Measurements from ENCODE around the gene CCDC68. TPM values are rescaled to one million over a fixed set of nuclear protein-coding genes. Genes with fewer than 3 reads are reported as not detected.

The CCDC68 gene
- total and polyA plus RNA-seq, 2 of the 4 experiments (the other 2 are of a cell fraction) = 0.46 to 0.54 TPM

- no CpG with 5 or more reads among the region's 2 CpGs for WGBS, 2 experiments (ENCODE audit: extremely low coverage in 2 of 2, insufficient read length in 1 of 2)
- H4K8ac ChIP-seq (ENCODE audit: low read depth in 2 of 2, low read length in 2 of 2) = no peak overlapping the region
- H2AK5ac ChIP-seq (ENCODE audit: low read depth, low read length) = no peak overlapping the region
- no peaks in the 10 kb centered on the region for H4K20me1 ChIP-seq (ENCODE audit: insufficient read depth, low read length)
- H2BK120ac ChIP-seq (ENCODE audit: low read depth, low read length) = no peak overlapping the region
- no peak overlapping the region for H3K4me2 ChIP-seq (ENCODE audit: low read depth, low read length)
- no peak overlapping the region for H4K5ac ChIP-seq (ENCODE audit: low read depth, low read length)
- H3K27me3 ChIP-seq (ENCODE audit: control insufficient read depth, insufficient read depth, low read length) = no peaks in the 10 kb centered on the region
- no peak overlapping the region for H2AFZ ChIP-seq (replicated peaks; ENCODE audit: low read length, poor library complexity)
- no peak overlapping the region for H3K4me3 ChIP-seq (ENCODE audit: insufficient read depth, low read depth, low read length)
- dilution Hi-C loops (cut with HindIII; ENCODE audit: low sequenced_read_pairs, unreplicated experiment) = no loop called here
- in situ Hi-C loops (cut with MboI; ENCODE audit: low sequenced_read_pairs) = no loop called here
- peaks cover 3% of the 10 kb centered on the region for H3K36me3 ChIP-seq (ENCODE audit: control insufficient read depth, insufficient read depth, low read length)
- ChIA-PET CTCF (no interaction called here), POLR2A (ENCODE audit: unreplicated experiment) (no interaction called here)
- no peak for ATAC-seq (ENCODE audit: low read depth)
- no peaks in the 10 kb centered on the region; the same call in 1 of the 2 replicates for H3K9me1 ChIP-seq (ENCODE audit: insufficient read depth, low read length)
- intact Hi-C loops (cut with micrococcal nuclease) = no loop called here
- no peak overlapping the region for H2BK5ac ChIP-seq (ENCODE audit: low read depth, low read length, poor library complexity, severe bottlenecking)
- no peak overlapping the region for H3K27ac ChIP-seq (ENCODE audit: insufficient read depth, low read length)
- H3K9me3 ChIP-seq (ENCODE audit: control insufficient read depth, insufficient read depth, low read length) = no peaks in the 10 kb centered on the region
- H2AK9ac ChIP-seq (replicated peaks; ENCODE audit: low read depth, low read length, poor library complexity) = no peak overlapping the region
- DNase-seq = no peak
- H2BK15ac ChIP-seq (ENCODE audit: low read depth, low read length) = no peak overlapping the region
- no TSS peak for BruUV-seq (replicated peaks)
- H2BK20ac ChIP-seq (ENCODE audit: low read depth, low read length) = no peak overlapping the region
- H3K9ac ChIP-seq (ENCODE audit: low read depth, low read length) = no peak overlapping the region
- H3K4ac ChIP-seq (ENCODE audit: low read depth, low read length) = no peak overlapping the region
- no peaks in the 10 kb centered on the region for H3K79me1 ChIP-seq (ENCODE audit: low read depth in 1 of 2, low read length in 2 of 2)
- H3K14ac ChIP-seq (replicated peaks; ENCODE audit: low read depth, low read length) = no peak overlapping the region
- no peak for TF ChIP-seq RFX5 (IDR thresholded peaks at IDR 0.05; ENCODE audit: low read depth, low read length)
- TF ChIP-seq RCOR1 (IDR thresholded peaks at IDR 0.05; ENCODE audit: insufficient replicate concordance, low read length) = no peak
- TF ChIP-seq MAFK (IDR thresholded peaks at IDR 0.05; ENCODE audit: low read depth, low read length) = no peak
- TF ChIP-seq CTCF (conservative IDR thresholded peaks at IDR 0.05; ENCODE audit: low read depth, low read length) = no peak
- TF ChIP-seq MAZ (IDR thresholded peaks at IDR 0.05; ENCODE audit: borderline replicate concordance, low read depth, low read length) = no peak
- TF ChIP-seq RAD21 (IDR thresholded peaks at IDR 0.05; ENCODE audit: low read length) = no peak
- no peak for TF ChIP-seq CHD1 (IDR thresholded peaks at IDR 0.05; ENCODE audit: low read depth, low read length)
- TF ChIP-seq MXI1 (IDR thresholded peaks at IDR 0.05; ENCODE audit: borderline replicate concordance, low read depth, low read length) = no peak
- TF ChIP-seq POLR2A (IDR thresholded peaks at IDR 0.05; ENCODE audit: low read depth, low read length) = no peak
- no peak for TF ChIP-seq SMC3 (IDR thresholded peaks at IDR 0.05; ENCODE audit: low read depth, low read length)
- TF ChIP-seq USF2 (IDR thresholded peaks at IDR 0.05; ENCODE audit: low read depth, low read length) = no peak
- no peak for TF ChIP-seq ELK1 (IDR thresholded peaks at IDR 0.05; ENCODE audit: borderline replicate concordance, low read depth, low read length)
- no peak for TF ChIP-seq NFE2L2 (IDR thresholded peaks at IDR 0.05; ENCODE audit: low read depth, low read length)
- no peak for TF ChIP-seq CEBPB (IDR thresholded peaks at IDR 0.05; ENCODE audit: low read depth, low read length)
- TF ChIP-seq BHLHE40 (IDR thresholded peaks at IDR 0.05; ENCODE audit: low read depth, low read length) = no peak
- TF ChIP-seq FOS (IDR thresholded peaks at IDR 0.05; ENCODE audit: low read depth, low read length) = no peak
- no peak overlapping the region for H3K23ac ChIP-seq (ENCODE audit: low read depth, low read length)
- H3K56ac ChIP-seq (ENCODE audit: extremely low read depth, insufficient read depth, low read length) = no peak overlapping the region
- H3K18ac ChIP-seq (ENCODE audit: low read depth, low read length) = no peak overlapping the region
- H4K91ac ChIP-seq (ENCODE audit: insufficient read depth, low read depth, low read length) = peak overlapping the region; percentile 1; the same call in 1 of the 2 replicates
- peaks cover 4% of the 10 kb centered on the region; the same call in 1 of the 2 replicates for H3K4me1 ChIP-seq (ENCODE audit: control insufficient read depth, insufficient read depth, low read length)
These were observed 54.7 kb downstream of the CCDC68 start for GRCh38 chr18:54904581-54904980.

All from IMR-90 (cell line).